PC-3 (cell line): ENCODE measurements around the gene NACC2.

Source experiments
- EZH2 ChIP-seq: fragments of 300-600 bp; sonication (generic); IDR thresholded peaks from one replicate; pipeline ENCODE4 v1.6.1; 2017; ENCODE audit warnings: antibody characterized with exemption, mild to moderate bottlenecking, low read length; ENCODE audit not compliant: unreplicated experiment
- TF ChIP-seq, protein P1 (sequence below): fragments of 300-600 bp; sonication (generic); conservative IDR thresholded peaks from 2 replicates; pipeline ENCODE4 v1.5.1; 2017; ENCODE audit warnings: antibody characterized with exemption, low read depth, mild to moderate bottlenecking, low read length

- TF ChIP-seq, protein P1, sequence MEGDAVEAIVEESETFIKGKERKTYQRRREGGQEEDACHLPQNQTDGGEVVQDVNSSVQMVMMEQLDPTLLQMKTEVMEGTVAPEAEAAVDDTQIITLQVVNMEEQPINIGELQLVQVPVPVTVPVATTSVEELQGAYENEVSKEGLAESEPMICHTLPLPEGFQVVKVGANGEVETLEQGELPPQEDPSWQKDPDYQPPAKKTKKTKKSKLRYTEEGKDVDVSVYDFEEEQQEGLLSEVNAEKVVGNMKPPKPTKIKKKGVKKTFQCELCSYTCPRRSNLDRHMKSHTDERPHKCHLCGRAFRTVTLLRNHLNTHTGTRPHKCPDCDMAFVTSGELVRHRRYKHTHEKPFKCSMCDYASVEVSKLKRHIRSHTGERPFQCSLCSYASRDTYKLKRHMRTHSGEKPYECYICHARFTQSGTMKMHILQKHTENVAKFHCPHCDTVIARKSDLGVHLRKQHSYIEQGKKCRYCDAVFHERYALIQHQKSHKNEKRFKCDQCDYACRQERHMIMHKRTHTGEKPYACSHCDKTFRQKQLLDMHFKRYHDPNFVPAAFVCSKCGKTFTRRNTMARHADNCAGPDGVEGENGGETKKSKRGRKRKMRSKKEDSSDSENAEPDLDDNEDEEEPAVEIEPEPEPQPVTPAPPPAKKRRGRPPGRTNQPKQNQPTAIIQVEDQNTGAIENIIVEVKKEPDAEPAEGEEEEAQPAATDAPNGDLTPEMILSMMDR: no peak
- no peak for TF ChIP-seq EZH2
Measured at GRCh38 chr9:136091582-136092352, 3.3 kb downstream of the NACC2 start.
